GM21528 (cell line): ENCODE measurements around the gene MRFAP1L1.
"Not testable (repeated sequence)": the region's sequence is repeated elsewhere in the genome, so short reads cannot be mapped to it uniquely, and the experiment has no call there.

Experiments
- ATAC-seq: cut with Tn5 transposase; IDR thresholded peaks from one replicate; pipeline ENCODE4 v1.9.1; 2021; ENCODE audit warnings: mild to moderate bottlenecking, moderate library complexity; ENCODE audit not compliant: unreplicated experiment, low FRiP score

MRFAP1L1 gene

GRCh38 chr4:6692379-6692778, 17.3 kb downstream of the MRFAP1L1 start:
- ATAC-seq = no peak

- no peak for ATAC-seq
Measured at GRCh38 chr4:6689506-6689960, 20.1 kb downstream of the MRFAP1L1 start.

GRCh38 chr4:6688879-6689505, 20.7 kb downstream of the MRFAP1L1 start:
- peak; percentile 56 for ATAC-seq

- no peak for ATAC-seq
Measured at GRCh38 chr4:6687947-6688878, 21.5 kb downstream of the MRFAP1L1 start.

DNA sequence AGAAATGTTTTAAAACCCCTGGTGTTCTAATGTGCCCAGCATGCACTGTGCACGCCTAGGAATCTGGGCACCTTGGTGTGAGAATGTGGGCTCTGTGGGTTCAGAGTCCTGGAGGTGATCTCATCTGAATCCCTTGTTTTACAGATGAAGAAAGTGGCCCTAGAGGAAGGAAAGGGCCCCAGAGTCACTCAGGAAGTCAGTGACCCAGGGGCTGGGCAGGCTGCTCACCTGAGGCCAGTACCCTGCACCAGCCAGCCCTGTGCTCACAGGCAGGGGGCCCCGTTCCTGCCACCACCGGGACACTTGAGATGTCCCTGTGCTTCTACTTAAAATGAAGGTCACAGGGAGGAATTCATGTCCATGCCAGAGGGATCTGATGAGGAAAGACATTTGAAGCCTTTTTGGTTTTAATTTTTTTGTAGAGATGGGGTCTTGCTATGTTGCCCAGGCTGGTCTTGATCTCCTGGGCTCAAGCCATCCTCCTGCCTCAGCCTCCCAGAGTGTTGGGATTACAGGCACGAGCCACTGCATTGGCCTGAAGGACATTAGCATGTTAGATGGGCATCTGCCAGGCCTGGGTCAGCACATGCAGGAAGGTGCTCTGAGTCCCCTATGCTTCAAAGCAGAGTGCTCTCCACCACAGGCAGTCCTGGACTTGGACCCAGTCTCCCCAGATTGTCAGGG, 23.4 kb downstream of the MRFAP1L1 start:
- no peak for ATAC-seq

GRCh38 chr4:6684656-6685055, 25.0 kb downstream of the MRFAP1L1 start:
- ATAC-seq = no peak

DNA sequence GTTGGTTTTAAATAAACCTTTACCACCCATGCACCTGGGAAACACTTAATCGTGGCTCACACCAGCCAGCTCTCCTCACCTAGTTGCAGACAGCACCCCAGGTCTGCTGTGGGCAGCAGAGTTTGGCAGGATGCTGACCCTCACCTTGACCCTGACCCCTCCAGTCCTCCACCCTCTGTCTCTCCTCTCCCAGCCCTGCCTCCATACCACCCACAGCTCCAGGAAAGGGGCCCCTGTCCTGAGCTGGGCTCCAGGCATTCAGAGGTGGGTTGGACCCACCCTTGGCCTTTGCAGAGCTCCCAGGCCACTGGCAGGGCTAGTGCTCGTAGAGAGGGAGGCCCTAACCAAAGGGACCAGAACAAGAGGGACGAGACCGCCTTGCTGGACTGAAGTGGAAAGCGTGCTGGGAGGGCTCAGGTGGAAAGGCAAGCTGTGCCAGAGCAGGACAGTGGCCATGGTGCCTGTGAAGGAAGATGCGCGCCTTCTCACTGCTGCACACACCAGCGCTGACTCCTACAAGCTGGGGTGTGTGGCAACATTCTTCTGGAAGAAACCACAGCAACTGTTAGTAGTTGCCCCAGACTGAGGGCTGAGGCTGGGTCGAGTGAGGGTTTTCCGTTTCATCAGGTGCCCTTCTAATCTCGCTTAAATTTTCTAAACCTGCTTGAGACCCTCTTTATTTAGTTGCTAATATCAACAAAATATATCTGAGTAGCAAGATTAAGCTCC, 26.6 kb downstream of the MRFAP1L1 start:
- no peak for ATAC-seq

- ATAC-seq = no peak
Measured at GRCh38 chr4:6681191-6681590, 28.5 kb downstream of the MRFAP1L1 start.

- ATAC-seq = no peak
Measured at GRCh38 chr4:6680372-6681034, 29.2 kb downstream of the MRFAP1L1 start.

DNA sequence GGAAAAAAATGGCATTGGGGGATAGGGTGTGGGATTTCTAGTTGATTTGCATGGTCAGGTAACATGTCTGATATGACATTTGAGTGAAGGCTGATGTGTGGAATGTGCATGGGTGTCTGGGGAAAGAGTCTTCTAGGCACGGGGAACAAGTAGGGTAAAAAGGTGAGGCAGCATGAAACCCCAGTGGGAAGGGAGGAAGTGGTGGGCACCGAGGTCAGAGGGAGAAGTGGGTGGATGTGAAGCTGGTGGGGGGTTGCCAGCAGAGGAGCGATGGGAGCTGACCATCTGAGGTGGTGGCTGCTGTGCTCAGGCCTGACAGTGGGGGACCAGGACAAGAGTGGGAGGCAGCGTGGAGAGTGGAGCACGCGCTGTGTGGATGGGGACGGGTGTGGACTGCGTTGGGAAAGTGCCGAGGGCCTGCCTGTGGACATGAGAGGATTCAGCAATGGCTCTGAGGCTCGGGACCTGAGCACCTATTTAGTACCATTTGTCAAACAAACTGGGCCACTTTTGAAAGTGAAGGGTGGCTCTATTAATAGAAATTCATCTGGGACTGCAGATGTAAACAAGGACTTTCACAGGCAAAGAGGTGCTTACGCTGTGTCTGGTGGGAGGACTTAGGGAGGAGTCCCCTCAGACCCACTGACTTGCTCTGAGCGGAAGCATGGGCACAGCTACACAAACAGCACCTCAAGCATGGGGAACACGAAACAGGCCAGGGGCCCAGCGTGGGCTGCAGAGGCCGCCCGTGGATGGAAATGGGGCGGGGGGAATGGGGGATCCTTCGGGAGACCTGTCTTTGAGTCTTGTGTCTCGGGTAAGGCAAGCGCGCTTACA, 32.7 kb downstream of the MRFAP1L1 start:
- ATAC-seq = no peak

- ATAC-seq = peak; percentile 49
Measured at GRCh38 chr4:6674500-6675149, 35.0 kb downstream of the MRFAP1L1 start.

GRCh38 chr4:6673660-6674499, 35.8 kb downstream of the MRFAP1L1 start:
- peak; percentile 76 for ATAC-seq

- not testable (repeated sequence) for ATAC-seq
Measured at GRCh38 chr4:6673191-6673659, 36.4 kb downstream of the MRFAP1L1 start.

DNA sequence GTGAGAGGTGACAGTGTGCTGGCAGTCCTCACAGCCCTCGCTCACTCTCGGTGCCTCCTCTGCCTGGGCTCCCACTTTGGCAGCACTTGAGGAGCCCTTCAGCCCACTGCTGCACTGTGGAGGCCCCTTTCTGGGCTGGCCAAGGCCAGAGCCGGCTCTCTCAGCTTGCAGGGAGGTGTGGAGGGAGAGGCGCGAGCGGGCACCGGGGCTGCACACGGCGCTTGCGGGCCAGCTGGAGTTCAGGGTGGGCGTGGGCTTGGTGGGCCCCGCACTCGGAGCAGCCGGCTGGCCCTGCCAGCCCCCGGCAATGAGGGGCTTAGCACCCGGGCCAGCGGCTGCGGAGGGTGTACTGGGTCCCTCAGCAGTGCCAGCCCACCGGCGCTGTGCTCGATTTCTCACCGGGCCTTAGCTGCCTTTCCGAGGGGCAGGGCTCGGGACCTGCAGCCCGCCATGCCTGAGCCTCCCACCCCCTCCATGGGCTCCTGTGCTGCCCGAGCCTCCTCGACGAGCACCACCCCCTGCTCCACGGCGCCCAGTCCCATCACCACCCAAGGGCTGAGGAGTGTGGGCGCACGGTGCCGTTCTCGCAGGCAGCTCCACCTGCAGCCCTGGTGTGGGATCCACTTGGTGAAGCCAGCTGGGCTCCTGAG, 37.0 kb downstream of the MRFAP1L1 start:
- ATAC-seq = not testable (repeated sequence)

- no peak for ATAC-seq
Measured at GRCh38 chr4:6672131-6672530, 37.5 kb downstream of the MRFAP1L1 start.

DNA sequence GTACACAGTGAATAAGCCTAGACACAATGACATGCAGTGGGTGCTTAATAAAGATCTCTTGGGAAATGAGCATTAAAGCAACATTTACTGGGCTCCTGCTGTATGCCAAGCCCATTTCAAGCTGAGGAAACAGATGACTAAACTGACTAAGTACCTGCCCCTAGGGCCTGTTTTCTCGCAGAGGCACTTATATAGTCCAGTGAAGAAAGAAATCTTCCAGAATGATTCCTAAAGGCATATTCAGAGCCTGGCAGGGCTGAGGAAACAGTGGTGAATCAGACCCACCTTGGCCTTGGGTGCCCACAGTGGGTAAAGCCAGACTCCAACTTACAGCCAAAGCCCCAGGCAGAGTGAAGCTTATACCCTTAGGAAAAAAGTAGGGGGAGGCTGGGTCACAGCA, 38.0 kb downstream of the MRFAP1L1 start:
- ATAC-seq = no peak

DNA sequence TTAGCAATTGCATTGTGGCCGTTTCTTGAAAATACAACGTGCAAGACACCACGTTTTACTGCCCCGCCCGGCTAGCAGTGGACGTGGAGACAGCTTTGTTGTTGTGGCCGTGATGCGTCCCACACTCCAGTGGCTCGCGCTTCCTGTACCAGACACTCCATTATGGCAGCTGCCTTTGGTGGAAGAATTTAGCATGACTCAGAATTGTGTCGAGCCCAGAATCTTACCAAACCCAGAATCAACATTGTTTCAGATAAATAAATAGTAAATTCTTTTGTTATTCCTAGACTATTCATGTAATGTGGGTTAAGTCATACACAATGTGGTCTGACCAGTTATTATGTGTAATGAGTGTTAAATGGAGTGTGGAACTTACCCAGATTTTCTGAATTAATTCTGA, 41.3 kb downstream of the MRFAP1L1 start:
- ATAC-seq = no peak
